Lower leg skin (tissue), 4 donors: ENCODE data around the gene PMFBP1. TPM values are rescaled to one million over a fixed set of nuclear protein-coding genes. Genes with fewer than 3 reads are reported as not detected.

ENCODE experiments used
- DNase-seq, 2 donors: peaks; one replicate each; pipeline ENCODE4 v3.0.0-alpha.2; 2019; ENCODE audit warnings: low spot score in 2 of 2
- H3K4me3 ChIP-seq: fragments of 200-600 bp; sonication (generic); 2 replicates; pipeline ENCODE4 v1.5.1; 2017; ENCODE audit warnings: mild to moderate bottlenecking, low read depth; ENCODE audit not compliant: poor library complexity, severe bottlenecking
- POLR2A ChIP-seq, 2 donors: fragments of 450-650 bp; IDR thresholded peaks; one replicate each; pipeline ENCODE4 v1.6.1; 2016 to 2017; ENCODE audit warnings: antibody characterized with exemption in 2 of 2, mild to moderate bottlenecking in 1 of 2, moderate library complexity in 1 of 2
- WGBS, 2 donors: methylation state at CpG; one replicate each; pipeline ENCODE4 v1.1.5; 2018; 5-methylcytosine and 5-hydroxymethylcytosine counted together
- intact Hi-C: fragments of 100-400 bp; cut with DNase I; formaldehyde crosslinking; loops from one replicate; pipeline ENCODE4 v1.15.0; 2023; ENCODE audit warnings: low total_unique reads
- total RNA-seq, 4 donors: library from RNA; depleted of rRNA; stranded (reverse); fragments of >200 nt; gene quantifications; one replicate each; pipeline ENCODE4 v1.1.0, GENCODE V29; 2016
- TF ChIP-seq, protein P1 (sequence below), 3 donors: fragments of 450-650 bp; IDR thresholded peaks; one replicate each; pipeline ENCODE4 v1.5.1; 2016; ENCODE audit warnings: antibody characterized with exemption in 3 of 3, mild to moderate bottlenecking in 3 of 3, moderate library complexity in 2 of 3

The PMFBP1 gene
- total RNA-seq, 4 donors from 2014 or later, result 0.17 to 2.9 (median 1.0) TPM

- no peak for DNase-seq
- TF ChIP-seq POLR2A (IDR thresholded peaks at IDR 0.05), result no peak
- TF ChIP-seq, protein P1, sequence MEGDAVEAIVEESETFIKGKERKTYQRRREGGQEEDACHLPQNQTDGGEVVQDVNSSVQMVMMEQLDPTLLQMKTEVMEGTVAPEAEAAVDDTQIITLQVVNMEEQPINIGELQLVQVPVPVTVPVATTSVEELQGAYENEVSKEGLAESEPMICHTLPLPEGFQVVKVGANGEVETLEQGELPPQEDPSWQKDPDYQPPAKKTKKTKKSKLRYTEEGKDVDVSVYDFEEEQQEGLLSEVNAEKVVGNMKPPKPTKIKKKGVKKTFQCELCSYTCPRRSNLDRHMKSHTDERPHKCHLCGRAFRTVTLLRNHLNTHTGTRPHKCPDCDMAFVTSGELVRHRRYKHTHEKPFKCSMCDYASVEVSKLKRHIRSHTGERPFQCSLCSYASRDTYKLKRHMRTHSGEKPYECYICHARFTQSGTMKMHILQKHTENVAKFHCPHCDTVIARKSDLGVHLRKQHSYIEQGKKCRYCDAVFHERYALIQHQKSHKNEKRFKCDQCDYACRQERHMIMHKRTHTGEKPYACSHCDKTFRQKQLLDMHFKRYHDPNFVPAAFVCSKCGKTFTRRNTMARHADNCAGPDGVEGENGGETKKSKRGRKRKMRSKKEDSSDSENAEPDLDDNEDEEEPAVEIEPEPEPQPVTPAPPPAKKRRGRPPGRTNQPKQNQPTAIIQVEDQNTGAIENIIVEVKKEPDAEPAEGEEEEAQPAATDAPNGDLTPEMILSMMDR (IDR thresholded peaks at IDR 0.05), result no peak
- no peak overlapping the region for H3K4me3 ChIP-seq
- intact Hi-C loops, result no loop called here
These were observed 11.0 kb upstream of the PMFBP1 start for GRCh38 chr16:72182976-72183375.

- TF ChIP-seq, protein P1 (IDR thresholded peaks at IDR 0.05), result no peak
- no peak for TF ChIP-seq POLR2A (IDR thresholded peaks at IDR 0.05)
- 25 to 32% methylated on average over 5 of the region's 5 CpGs for WGBS, 2 donors
- no peak for DNase-seq
- intact Hi-C loops, result no loop called here
- H3K4me3 ChIP-seq, result no peak overlapping the region
These were observed 7.4 kb upstream of the PMFBP1 start for GRCh38 chr16:72179204-72179970.

DNA sequence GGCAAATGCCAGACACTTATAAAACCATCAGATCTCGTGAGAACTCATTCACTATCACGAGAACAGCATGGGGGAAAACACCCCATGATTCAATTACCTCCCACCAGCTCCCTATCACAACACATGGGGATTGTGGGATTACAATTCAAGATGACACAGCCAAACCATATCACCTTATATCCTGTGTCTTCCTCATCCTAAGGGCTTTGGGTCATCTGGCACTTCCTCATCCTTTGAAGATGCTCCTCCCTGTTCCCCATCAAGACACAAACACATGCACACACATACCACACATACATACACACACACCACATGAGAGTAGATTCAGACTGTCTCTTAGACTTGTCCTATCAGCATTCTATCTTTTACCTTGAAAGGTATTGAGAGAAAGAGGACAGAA lies 2.8 kb upstream of the PMFBP1 start:
- no peak for DNase-seq
- WGBS, 2 donors, result 85 to 93% methylated on average over 2 of the region's 2 CpGs
- no peak for TF ChIP-seq POLR2A (IDR thresholded peaks at IDR 0.05)
- TF ChIP-seq, protein P1 (IDR thresholded peaks at IDR 0.05), result no peak
- intact Hi-C loops, result no loop called here
- H3K4me3 ChIP-seq, result no peak overlapping the region

DNA sequence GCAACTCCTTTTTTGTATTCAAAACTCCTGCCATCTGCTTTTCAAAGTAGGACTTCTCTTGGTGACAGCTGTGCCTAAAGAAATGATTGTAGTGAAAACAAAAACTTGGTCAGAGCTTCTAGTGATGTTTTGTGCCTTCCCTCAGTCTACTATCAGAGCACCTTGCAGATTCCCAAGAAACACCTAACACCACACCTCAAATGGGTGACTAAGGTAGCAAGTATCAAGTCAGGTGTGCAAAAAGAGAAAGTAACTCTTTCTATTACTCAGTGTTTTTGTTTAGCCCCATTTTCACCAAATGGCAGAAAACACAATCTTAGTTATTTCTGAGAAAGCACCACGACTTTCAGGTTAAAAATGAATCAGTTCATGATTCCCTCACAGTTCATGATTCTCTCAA lies 2.0 kb upstream of the PMFBP1 start:
- intact Hi-C loops, result no loop called here
- DNase-seq, result no peak
- WGBS, 2 donors, result 86 to 90% methylated on average over 1 of the region's 1 CpG
- TF ChIP-seq, protein P1 (IDR thresholded peaks at IDR 0.05), result no peak
- no peak for TF ChIP-seq POLR2A (IDR thresholded peaks at IDR 0.05)
- no peak overlapping the region for H3K4me3 ChIP-seq

- no peak for DNase-seq
- H3K4me3 ChIP-seq, result no peak overlapping the region
- TF ChIP-seq, protein P1 (IDR thresholded peaks at IDR 0.05), result no peak
- no peak for TF ChIP-seq POLR2A (IDR thresholded peaks at IDR 0.05)
- intact Hi-C loops, result no loop called here
- 66 to 89% methylated on average over 1 of the region's 1 CpG for WGBS, 2 donors
These were observed 719 bp downstream of the PMFBP1 start for GRCh38 chr16:72171236-72171635.

DNA sequence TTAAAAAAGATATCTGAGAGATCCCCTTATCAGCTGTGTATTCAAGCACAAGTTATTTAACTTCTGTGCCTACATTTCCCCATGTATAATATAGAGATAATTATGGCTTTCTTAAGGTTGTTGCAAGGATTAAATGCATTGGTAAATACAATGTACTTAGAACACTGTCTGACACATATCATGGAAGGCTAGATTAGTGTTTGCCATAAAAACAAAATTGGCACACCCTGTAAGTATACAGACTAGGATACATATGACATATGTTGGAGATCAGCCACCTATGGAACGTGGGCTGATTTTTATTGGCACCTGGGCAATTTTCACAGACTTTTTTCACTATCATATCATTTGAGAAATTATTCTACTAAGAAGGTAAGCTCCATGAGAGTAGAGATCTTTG lies 2.2 kb downstream of the PMFBP1 start:
- DNase-seq, result no peak
- WGBS, 2 donors, result 31 to 50% methylated on average over 1 of the region's 1 CpG
- intact Hi-C loops, result no loop called here

More for the DNA sequence above, 2.2 kb downstream of the PMFBP1 start:
- TF ChIP-seq POLR2A (IDR thresholded peaks at IDR 0.05), result no peak
- TF ChIP-seq, protein P1 (IDR thresholded peaks at IDR 0.05), result no peak
- no peak overlapping the region for H3K4me3 ChIP-seq
